H1 (cell line): ENCODE results near the gene WAC. TPM values are rescaled to one million over a fixed set of nuclear protein-coding genes. Genes with fewer than 3 reads are reported as not detected.

Experiments used
- CTCF ChIA-PET: fragments of 300-600 bp; sonication (Branson Sonifier 250); formaldehyde crosslinking; loops from one replicate; lab custom pipeline; 2021; ENCODE audit not compliant: partially characterized antibody; lab: Charles Lee
- POLR2A ChIA-PET: fragments of 300-600 bp; sonication (Branson Sonifier 250); formaldehyde crosslinking; loops from one replicate; lab custom pipeline; 2021; ENCODE audit warnings: inconsistent platforms; ENCODE audit not compliant: partially characterized antibody; lab: Charles Lee
- DNase-seq, 2 experiments: peaks; one replicate each; pipeline versions ENCODE4 v3.0.0 to v3.0.0-alpha.2; 2010 to 2022; ENCODE audit warnings: low spot score in 2 of 2, low read depth in 1 of 2, mixed read lengths in 1 of 2
- FAIRE-seq: peaks from 2 replicates; lab custom pipeline; 2011; peaks lifted over from hg19 to GRCh38; lab: Jason Lieb, UNC
- H2AFZ ChIP-seq: 2 replicates; pipeline ENCODE4 v1.8.1; 2012; ENCODE audit warnings: low read length, inconsistent platforms
- H2AK5ac ChIP-seq: 2 replicates; pipeline ENCODE4 v1.6.1; 2013; ENCODE audit warnings: low read depth, low read length
- H2BK120ac ChIP-seq: replicated peaks from 2 replicates; pipeline ENCODE3; 2013; ENCODE audit warnings: low read depth, low read length, inconsistent platforms
- H2BK12ac ChIP-seq: 2 replicates; pipeline ENCODE4 v1.6.1; 2013; ENCODE audit warnings: low read depth, low read length
- H2BK15ac ChIP-seq: 2 replicates; pipeline ENCODE4 v1.6.1; 2013; ENCODE audit warnings: low read length
- H2BK20ac ChIP-seq: 2 replicates; pipeline ENCODE4 v1.6.1; 2013; ENCODE audit warnings: low read length
- H2BK5ac ChIP-seq: 2 replicates; pipeline ENCODE4 v1.6.1; 2013; ENCODE audit warnings: low read depth, low read length
- H3K14ac ChIP-seq: 2 replicates; pipeline ENCODE4 v1.6.1; 2013; ENCODE audit warnings: inconsistent platforms; ENCODE audit not compliant: insufficient read length
- H3K18ac ChIP-seq: 2 replicates; pipeline ENCODE4 v1.6.1; 2013; ENCODE audit warnings: low read length; ENCODE audit errors: extremely low read depth
- H3K23ac ChIP-seq: 2 replicates; pipeline ENCODE4 v1.6.1; 2013; ENCODE audit warnings: inconsistent platforms; ENCODE audit not compliant: insufficient read length
- H3K23me2 ChIP-seq: 2 replicates; pipeline ENCODE4 v1.6.1; 2013; ENCODE audit warnings: low read depth, low read length
- H3K27ac ChIP-seq: 2 replicates; pipeline ENCODE4 v1.6.1; 2011; ENCODE audit warnings: low read depth, low read length, inconsistent platforms
- H3K27me3 ChIP-seq, 4 experiments: replicated peaks in 1 of 4; 1 replicate in 1 of 4; 2 replicates in 3 of 4; pipeline versions ENCODE4 v1.6.1 to v1.8.1; 2011 to 2013; ENCODE audit warnings: low read length in 3 of 4, mild to moderate bottlenecking in 3 of 4, inconsistent platforms in 2 of 4, mixed read lengths in 2 of 4, moderate library complexity in 1 of 4; ENCODE audit not compliant: control insufficient read depth in 3 of 4, insufficient read depth in 3 of 4; ENCODE audit errors: extremely low read depth in 1 of 4
- H3K36me3 ChIP-seq, 4 experiments: 2 replicates each; pipeline versions ENCODE4 v1.6.1 to v1.8.1; 2011 to 2013; ENCODE audit warnings: mild to moderate bottlenecking in 4 of 4, low read length in 3 of 4, moderate library complexity in 2 of 4, control low read depth in 1 of 4, inconsistent platforms in 1 of 4; ENCODE audit not compliant: insufficient read depth in 4 of 4, control insufficient read depth in 2 of 4
- H3K4ac ChIP-seq: replicated peaks from 2 replicates; pipeline ENCODE3; 2013; ENCODE audit warnings: low read length, low read depth, mixed read lengths, inconsistent platforms; ENCODE audit not compliant: insufficient read length
- H3K4me1 ChIP-seq, 4 experiments: replicated peaks in 1 of 4; 1 replicate in 1 of 4; 2 replicates in 3 of 4; pipeline versions ENCODE4 v1.6.1 to v1.8.1; 2011 to 2013; ENCODE audit warnings: low read length in 3 of 4, inconsistent platforms in 2 of 4, mixed read lengths in 1 of 4; ENCODE audit not compliant: insufficient read depth in 4 of 4, control insufficient read depth in 3 of 4
- H3K4me2 ChIP-seq, 2 experiments: 2 replicates each; pipeline versions ENCODE4 v1.6.1 to v1.8.1; 2011 to 2013; ENCODE audit warnings: low read depth in 2 of 2, low read length in 2 of 2, control low read depth in 1 of 2, inconsistent platforms in 1 of 2, mild to moderate bottlenecking in 1 of 2; ENCODE audit not compliant: insufficient read depth in 1 of 2
- H3K4me3 ChIP-seq, 4 experiments: fragments of 200-600, 300-600 bp in 1 of 4; sonication (generic), shearing (Covaris generic), sonication (Bioruptor Twin) in 1 of 4; 2 replicates each; pipeline versions ENCODE4 v1.5.1 to v1.8.1; 2011 to 2016; ENCODE audit warnings: low read length in 4 of 4, low read depth in 3 of 4, control low read depth in 2 of 4, inconsistent platforms in 2 of 4, mild to moderate bottlenecking in 2 of 4, mixed read lengths in 1 of 4, moderate library complexity in 1 of 4; ENCODE audit not compliant: insufficient read depth in 2 of 4; ENCODE audit errors: extremely low read depth in 1 of 4
- H3K56ac ChIP-seq: replicated peaks from 2 replicates; pipeline ENCODE3; 2013; ENCODE audit warnings: low read depth, mild to moderate bottlenecking, mixed read lengths, low read length, inconsistent platforms; ENCODE audit not compliant: insufficient read length
- H3K79me1 ChIP-seq: 2 replicates; pipeline ENCODE4 v1.6.1; 2013; ENCODE audit warnings: low read depth, low read length, control low read depth
- H3K79me2 ChIP-seq, 2 experiments: 2 replicates each; pipeline versions ENCODE4 v1.6.1 to v1.8.1; 2012 to 2013; ENCODE audit warnings: low read length in 2 of 2, mild to moderate bottlenecking in 2 of 2, inconsistent platforms in 1 of 2; ENCODE audit not compliant: insufficient read depth in 2 of 2, control insufficient read depth in 1 of 2
- H3K9ac ChIP-seq, 4 experiments: replicated peaks in 1 of 4; 1 replicate in 1 of 4; 2 replicates in 3 of 4; pipeline versions ENCODE4 v1.6.1 to v1.8.1; 2011 to 2013; ENCODE audit warnings: low read depth in 3 of 4, low read length in 3 of 4, control low read depth in 2 of 4, mild to moderate bottlenecking in 2 of 4, moderate library complexity in 2 of 4, inconsistent platforms in 1 of 4; ENCODE audit errors: extremely low read depth in 1 of 4
- H3K9me3 ChIP-seq, 2 experiments: 2 replicates each; pipeline versions ENCODE4 v1.6.1 to v1.8.1; 2012 to 2013; ENCODE audit warnings: mild to moderate bottlenecking in 2 of 2, moderate library complexity in 2 of 2, control low read depth in 1 of 2, inconsistent platforms in 1 of 2, low read depth in 1 of 2, low read length in 1 of 2, mixed read lengths in 1 of 2; ENCODE audit not compliant: insufficient read depth in 2 of 2
- H4K20me1 ChIP-seq, 2 experiments: replicated peaks in 1 of 2; 2 replicates each; pipeline versions ENCODE3 to v1.8.1; 2011 to 2013; ENCODE audit warnings: inconsistent platforms in 2 of 2, low read length in 2 of 2, mild to moderate bottlenecking in 1 of 2; ENCODE audit not compliant: insufficient read depth in 2 of 2, control insufficient read depth in 1 of 2
- H4K5ac ChIP-seq: 2 replicates; pipeline ENCODE4 v1.6.1; 2013; ENCODE audit warnings: low read length, low read depth, mixed read lengths, inconsistent platforms; ENCODE audit not compliant: insufficient read length
- H4K8ac ChIP-seq: 2 replicates; pipeline ENCODE4 v1.8.0; 2013; ENCODE audit warnings: mild to moderate bottlenecking, moderate library complexity, low read length, inconsistent platforms; ENCODE audit not compliant: insufficient read depth; ENCODE audit errors: extremely low read depth
- H4K91ac ChIP-seq: replicated peaks from 2 replicates; pipeline ENCODE3; 2013; ENCODE audit warnings: low read length, mixed read lengths, inconsistent platforms; ENCODE audit not compliant: insufficient read length
- CHD1 ChIP-seq: IDR thresholded peaks from 2 replicates; pipeline ENCODE4 v1.6.1; 2012; ENCODE audit warnings: low read depth, low read length, improper control_type of control experiment
- JUN ChIP-seq: IDR thresholded peaks from 2 replicates; pipeline ENCODE4 v1.6.1; 2011; ENCODE audit warnings: low read depth, mild to moderate bottlenecking, improper control_type of control experiment, low read length
- POLR2AphosphoS5 ChIP-seq: IDR thresholded peaks from 2 replicates; pipeline ENCODE4 v1.6.1; 2011; ENCODE audit warnings: low read depth, low read length
- RFX5 ChIP-seq: IDR thresholded peaks from 2 replicates; pipeline ENCODE4 v1.6.1; 2011; ENCODE audit warnings: low read depth, low read length, improper control_type of control experiment, borderline replicate concordance
- RNF2 ChIP-seq: fragments of 200-900, 300-1000 bp; sonication (generic); IDR thresholded peaks from 2 replicates; pipeline ENCODE4 v1.7.1; 2016; ENCODE audit warnings: borderline replicate concordance, low read depth, mild to moderate bottlenecking, antibody characterized with exemption, low read length; ENCODE audit not compliant: poor library complexity, severe bottlenecking; ENCODE audit errors: missing control alignments
- TCF12 ChIP-seq: IDR thresholded peaks from 2 replicates; pipeline ENCODE4 v1.6.1; 2011; ENCODE audit warnings: low read depth, mild to moderate bottlenecking, low read length
- WGBS, 2 experiments: shearing (Covaris generic) in 1 of 2; methylation state at CpG; one replicate each; pipeline versions ENCODE4 v1.1.6 to v1.1.7; 2013 to 2015; ENCODE audit warnings: low lambda C conversion rate in 2 of 2, mixed read lengths in 2 of 2, inconsistent platforms in 1 of 2, low coverage in 1 of 2, missing lambda C conversion rate in 1 of 2; ENCODE audit not compliant: insufficient replicate concordance in 2 of 2, insufficient coverage in 1 of 2, insufficient read length in 1 of 2; ENCODE audit errors: extremely low coverage in 1 of 2, missing lambda C conversion rate in 1 of 2; 5-methylcytosine and 5-hydroxymethylcytosine counted together
- polyA plus RNA-seq, 7 experiments: library from polyadenylated mRNA; depleted of rRNA in 3 of 7; stranded (reverse) in 5 of 7; unstranded in 2 of 7; fragments of >200 nt in 5 of 7; fragments of 200-250 nt in 2 of 7; gene quantifications; 1 replicate in 5 of 7; 2 replicates in 1 of 7; 4 replicates in 1 of 7; pipeline versions ENCODE4 v1.2.1 to v1.2.3, GENCODE V29; 2011 to 2013; ENCODE audit warnings: missing spikeins in 2 of 7, mixed read lengths in 2 of 7
- total RNA-seq: library from RNA; stranded (reverse); fragmentation: NEBNext Ultra II Directional; extraction: Animal tissue kit (Norgen Biotek cat#: 25700); gene quantifications from 2 replicates; pipeline ENCODE4 v1.2.1, GENCODE V29; 2021
- TF ChIP-seq, protein P1 (sequence below): IDR thresholded peaks from 2 replicates; pipeline ENCODE4 v1.6.1; 2011; ENCODE audit warnings: low read depth, mild to moderate bottlenecking, low read length; ENCODE audit not compliant: insufficient read depth

Gene WAC
- total and polyA plus RNA-seq, 2 of the 8 experiments (the other 6 are each of a cell fraction or from before 2014, with no cell fraction given): 72.9 to 128 TPM

DNA sequence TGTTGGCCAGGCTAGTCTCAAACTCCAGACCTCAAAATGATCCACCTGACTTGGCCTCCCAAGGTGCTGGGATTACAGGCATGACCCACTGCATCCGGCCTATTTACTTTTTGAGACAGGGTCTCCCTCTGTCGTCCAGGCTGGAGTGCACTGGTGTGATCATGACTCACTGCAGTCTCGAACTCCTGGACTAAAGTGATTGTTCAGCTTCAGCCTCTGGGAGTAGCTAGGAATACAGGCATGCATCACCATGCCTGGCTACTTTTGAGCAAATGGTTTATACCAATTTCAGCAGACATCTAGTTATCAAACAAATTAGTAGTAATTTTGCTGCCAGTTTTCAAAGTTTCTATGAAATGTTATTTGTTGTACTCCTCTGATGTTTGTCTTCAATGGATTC is 2.2 kb upstream of the WAC start:
- no peak overlapping the region for H2BK120ac ChIP-seq
- H2BK12ac ChIP-seq: no peak overlapping the region
- no peak overlapping the region for H3K9ac ChIP-seq
- H2BK20ac ChIP-seq: no peak overlapping the region
- TF ChIP-seq CHD1: no peak
- no peak for TF ChIP-seq RFX5
- no peak for TF ChIP-seq RNF2
- no peak for TF ChIP-seq TCF12
- TF ChIP-seq JUN: no peak
- no peak for TF ChIP-seq POLR2AphosphoS5
- TF ChIP-seq, protein P1, sequence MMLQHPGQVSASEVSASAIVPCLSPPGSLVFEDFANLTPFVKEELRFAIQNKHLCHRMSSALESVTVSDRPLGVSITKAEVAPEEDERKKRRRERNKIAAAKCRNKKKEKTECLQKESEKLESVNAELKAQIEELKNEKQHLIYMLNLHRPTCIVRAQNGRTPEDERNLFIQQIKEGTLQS: no peak
- 79% methylated on average over 3 of the region's 3 CpGs; no CpG with 5 or more reads in 1 of the 2 experiments for WGBS, 2 experiments
- H3K4ac ChIP-seq: no peak overlapping the region
- H3K4me3 ChIP-seq: no peak overlapping the region
- no peak overlapping the region for H4K91ac ChIP-seq
- H2AFZ ChIP-seq: no peak overlapping the region
- no peak overlapping the region for H2BK5ac ChIP-seq
- no peak for DNase-seq
- peaks cover 3 to 20% (median 9%) of the 10 kb centered on the region in 4 experiments; a peak in 7 of 8 replicates for H3K36me3 ChIP-seq
- no peak overlapping the region; a peak in 1 of 4 replicates for H3K4me2 ChIP-seq
- no peak overlapping the region for H2BK15ac ChIP-seq
- ChIA-PET CTCF (no interaction called here), POLR2A (no interaction called here)
- no peaks in the 10 kb centered on the region for H3K9me3 ChIP-seq
- H3K4me1 ChIP-seq: no peaks in the 10 kb centered on the region; a peak in 1 of 7 replicates
- H2AK5ac ChIP-seq: no peak overlapping the region
- no peak for FAIRE-seq
- no peaks in the 10 kb centered on the region for H3K27me3 ChIP-seq
- no peak overlapping the region for H4K8ac ChIP-seq
- H3K56ac ChIP-seq: no peak overlapping the region
- peaks cover 2% of the 10 kb centered on the region; the same call in 1 of the 2 replicates for H3K79me1 ChIP-seq
- H3K23ac ChIP-seq: no peak overlapping the region
- no peak overlapping the region for H3K14ac ChIP-seq
- peaks cover 4 to 8% of the 10 kb centered on the region in 2 experiments for H4K20me1 ChIP-seq
- H4K5ac ChIP-seq: no peak overlapping the region
- no peak overlapping the region for H3K27ac ChIP-seq
- H3K23me2 ChIP-seq: peaks cover 5% of the 10 kb centered on the region; the same call in 1 of the 2 replicates
- no peak overlapping the region for H3K18ac ChIP-seq
- H3K79me2 ChIP-seq: peaks cover 9 to 33% of the 10 kb centered on the region in 2 experiments
